ENCODE results near the gene VCAN.

The VCAN gene

GRCh38 chr5:83428890-83429289 lies 42.7 kb upstream of the VCAN start:
- no peaks in the 10 kb centered on the region for H3K79me1 ChIP-seq (ENCODE audit: low read depth, low read length)
- WGBS, 2 donors (ENCODE audit: extremely low coverage in 2 of 2, insufficient read length in 2 of 2, insufficient replicate concordance in 1 of 2), result no CpG with 5 or more reads among the region's 6 CpGs

GRCh38 chr5:83430130-83431010 lies 41.2 kb upstream of the VCAN start:
- Histone ChIP-seq H4K8ac (ENCODE audit: low read depth, low read length) (no peak overlapping the region), H3K23ac (ENCODE audit: low read depth, low read length, poor library complexity) (no peak overlapping the region), H2AFZ (ENCODE audit: low read length) (peak overlapping the region; percentile 26), H3K4me3 (ENCODE audit: low read length in 2 of 2) (no peak overlapping the region), H3K79me1 (ENCODE audit: low read depth, low read length) (no peaks in the 10 kb centered on the region), H4K91ac (ENCODE audit: low read depth, low read length, poor library complexity) (no peak overlapping the region), H3K9ac (ENCODE audit: low read depth, low read length, poor library complexity) (no peak overlapping the region), H2BK120ac (ENCODE audit: low read depth, low read length) (no peak overlapping the region), H3K18ac (ENCODE audit: low read length) (no peak overlapping the region), H3K4ac (ENCODE audit: low read length) (no peak overlapping the region), H3K27me3 (ENCODE audit: control insufficient read depth in 3 of 3, insufficient read depth in 3 of 3, low read depth in 1 of 3, low read length in 3 of 3) (no peaks in the 10 kb centered on the region), H3K9me3 (replicated peaks in 1 of 2; ENCODE audit: control insufficient read depth in 2 of 2, insufficient read depth in 1 of 2, low read depth in 1 of 2, low read length in 2 of 2) (no peaks in the 10 kb centered on the region), H3K4me2 (ENCODE audit: insufficient read depth, low read length, poor library complexity, severe bottlenecking) (no peak overlapping the region), H3K14ac (ENCODE audit: low read length) (no peak overlapping the region), H2BK12ac (ENCODE audit: low read length) (no peak overlapping the region), H3K27ac (replicated peaks; ENCODE audit: low read length) (no peak overlapping the region), H3K36me3 (replicated peaks in 1 of 2; ENCODE audit: control insufficient read depth in 2 of 2, insufficient read depth in 2 of 2, low read length in 2 of 2) (no peaks in the 10 kb centered on the region), H3K4me1 (ENCODE audit: control insufficient read depth in 2 of 2, insufficient read depth in 1 of 2, low read depth in 1 of 2, low read length in 2 of 2) (no peaks in the 10 kb centered on the region), H2BK5ac (ENCODE audit: low read length) (no peak overlapping the region), H2AK5ac (ENCODE audit: low read depth, low read length) (no peak overlapping the region), H2BK15ac (ENCODE audit: low read length) (no peak overlapping the region)
- DNase-seq (ENCODE audit: low spot score), result peak; percentile 62
- no CpG with 5 or more reads among the region's 13 CpGs for WGBS, 2 donors (ENCODE audit: extremely low coverage in 2 of 2, insufficient read length in 2 of 2, insufficient replicate concordance in 1 of 2)

More at GRCh38 chr5:83428890-83429289, 42.7 kb upstream of the VCAN start:
- H3K9me3 ChIP-seq (replicated peaks in 1 of 2; ENCODE audit: control insufficient read depth in 2 of 2, insufficient read depth in 1 of 2, low read depth in 1 of 2, low read length in 2 of 2), result no peaks in the 10 kb centered on the region
- no peak overlapping the region for H2AK5ac ChIP-seq (ENCODE audit: low read depth, low read length)
- no peak overlapping the region for H3K14ac ChIP-seq (ENCODE audit: low read length)
- H3K18ac ChIP-seq (ENCODE audit: low read length), result no peak overlapping the region
- no peak overlapping the region for H2BK5ac ChIP-seq (ENCODE audit: low read length)
- H3K4me2 ChIP-seq (ENCODE audit: insufficient read depth, low read length, poor library complexity, severe bottlenecking), result no peak overlapping the region
- H2BK12ac ChIP-seq (ENCODE audit: low read length), result no peak overlapping the region
- no peak overlapping the region for H3K4me3 ChIP-seq (ENCODE audit: low read length in 2 of 2)
- no peak overlapping the region for H3K27ac ChIP-seq (replicated peaks; ENCODE audit: low read length)
- no peak overlapping the region for H3K23ac ChIP-seq (ENCODE audit: low read depth, low read length, poor library complexity)
- H3K27me3 ChIP-seq (ENCODE audit: control insufficient read depth in 3 of 3, insufficient read depth in 3 of 3, low read depth in 1 of 3, low read length in 3 of 3), result no peaks in the 10 kb centered on the region
- no peak overlapping the region for H2AFZ ChIP-seq (ENCODE audit: low read length)
- no peak overlapping the region for H3K9ac ChIP-seq (ENCODE audit: low read depth, low read length, poor library complexity)
- no peak for DNase-seq (ENCODE audit: low spot score)
- H4K91ac ChIP-seq (ENCODE audit: low read depth, low read length, poor library complexity), result no peak overlapping the region
- H3K4me1 ChIP-seq (ENCODE audit: control insufficient read depth in 2 of 2, insufficient read depth in 1 of 2, low read depth in 1 of 2, low read length in 2 of 2), result no peaks in the 10 kb centered on the region
- H2BK120ac ChIP-seq (ENCODE audit: low read depth, low read length), result no peak overlapping the region
- no peak overlapping the region for H2BK15ac ChIP-seq (ENCODE audit: low read length)
- no peak overlapping the region for H3K4ac ChIP-seq (ENCODE audit: low read length)
- no peak overlapping the region for H4K8ac ChIP-seq (ENCODE audit: low read depth, low read length)
- no peaks in the 10 kb centered on the region for H3K36me3 ChIP-seq (replicated peaks in 1 of 2; ENCODE audit: control insufficient read depth in 2 of 2, insufficient read depth in 2 of 2, low read length in 2 of 2)

GRCh38 chr5:83433891-83434290 lies 37.7 kb upstream of the VCAN start:
- H3K18ac ChIP-seq (ENCODE audit: low read length), result no peak overlapping the region
- no peaks in the 10 kb centered on the region for H3K4me1 ChIP-seq (ENCODE audit: control insufficient read depth in 2 of 2, insufficient read depth in 1 of 2, low read depth in 1 of 2, low read length in 2 of 2)
- H3K79me1 ChIP-seq (ENCODE audit: low read depth, low read length), result no peaks in the 10 kb centered on the region
- H3K14ac ChIP-seq (ENCODE audit: low read length), result no peak overlapping the region
- no peak overlapping the region for H4K91ac ChIP-seq (ENCODE audit: low read depth, low read length, poor library complexity)
- no peak overlapping the region for H2BK5ac ChIP-seq (ENCODE audit: low read length)
- no peak overlapping the region for H4K8ac ChIP-seq (ENCODE audit: low read depth, low read length)
- H3K4me3 ChIP-seq (ENCODE audit: low read length in 2 of 2), result no peak overlapping the region
- H3K36me3 ChIP-seq (replicated peaks in 1 of 2; ENCODE audit: control insufficient read depth in 2 of 2, insufficient read depth in 2 of 2, low read length in 2 of 2), result no peaks in the 10 kb centered on the region
- DNase-seq (ENCODE audit: low spot score), result no peak
- no peak overlapping the region for H3K27ac ChIP-seq (replicated peaks; ENCODE audit: low read length)
- H2BK120ac ChIP-seq (ENCODE audit: low read depth, low read length), result no peak overlapping the region
- no peak overlapping the region for H3K23ac ChIP-seq (ENCODE audit: low read depth, low read length, poor library complexity)
- no peak overlapping the region for H2BK15ac ChIP-seq (ENCODE audit: low read length)
- H3K9ac ChIP-seq (ENCODE audit: low read depth, low read length, poor library complexity), result no peak overlapping the region
- WGBS, 2 donors (ENCODE audit: extremely low coverage in 2 of 2, insufficient read length in 2 of 2, insufficient replicate concordance in 1 of 2), result no CpG with 5 or more reads among the region's 2 CpGs
- H2AK5ac ChIP-seq (ENCODE audit: low read depth, low read length), result no peak overlapping the region
- no peak overlapping the region for H2BK12ac ChIP-seq (ENCODE audit: low read length)
- no peak overlapping the region for H3K4ac ChIP-seq (ENCODE audit: low read length)
- peaks cover 0 to 2% of the 10 kb centered on the region in 2 donors for H3K9me3 ChIP-seq (replicated peaks in 1 of 2; ENCODE audit: control insufficient read depth in 2 of 2, insufficient read depth in 1 of 2, low read depth in 1 of 2, low read length in 2 of 2)
- H3K4me2 ChIP-seq (ENCODE audit: insufficient read depth, low read length, poor library complexity, severe bottlenecking), result no peak overlapping the region
- no peak overlapping the region for H2AFZ ChIP-seq (ENCODE audit: low read length)
- H3K27me3 ChIP-seq (ENCODE audit: control insufficient read depth in 3 of 3, insufficient read depth in 3 of 3, low read depth in 1 of 3, low read length in 3 of 3), result no peaks in the 10 kb centered on the region

- Histone ChIP-seq H3K27me3 (ENCODE audit: control insufficient read depth in 3 of 3, insufficient read depth in 3 of 3, low read depth in 1 of 3, low read length in 3 of 3) (no peaks in the 10 kb centered on the region), H3K9me3 (replicated peaks in 1 of 2; ENCODE audit: control insufficient read depth in 2 of 2, insufficient read depth in 1 of 2, low read depth in 1 of 2, low read length in 2 of 2) (peaks cover 0 to 2% of the 10 kb centered on the region in 2 donors), H3K4me2 (ENCODE audit: insufficient read depth, low read length, poor library complexity, severe bottlenecking) (no peak overlapping the region), H4K91ac (ENCODE audit: low read depth, low read length, poor library complexity) (no peak overlapping the region), H3K14ac (ENCODE audit: low read length) (no peak overlapping the region), H3K36me3 (replicated peaks in 1 of 2; ENCODE audit: control insufficient read depth in 2 of 2, insufficient read depth in 2 of 2, low read length in 2 of 2) (no peaks in the 10 kb centered on the region), H3K4ac (ENCODE audit: low read length) (no peak overlapping the region), H2BK12ac (ENCODE audit: low read length) (no peak overlapping the region), H3K4me1 (ENCODE audit: control insufficient read depth in 2 of 2, insufficient read depth in 1 of 2, low read depth in 1 of 2, low read length in 2 of 2) (no peaks in the 10 kb centered on the region), H4K8ac (ENCODE audit: low read depth, low read length) (no peak overlapping the region), H2BK5ac (ENCODE audit: low read length) (no peak overlapping the region), H3K27ac (replicated peaks; ENCODE audit: low read length) (no peak overlapping the region), H2BK15ac (ENCODE audit: low read length) (no peak overlapping the region), H2BK120ac (ENCODE audit: low read depth, low read length) (no peak overlapping the region), H3K23ac (ENCODE audit: low read depth, low read length, poor library complexity) (no peak overlapping the region), H3K18ac (ENCODE audit: low read length) (no peak overlapping the region), H3K4me3 (ENCODE audit: low read length in 2 of 2) (no peak overlapping the region), H2AFZ (ENCODE audit: low read length) (peak overlapping the region; percentile 44), H3K9ac (ENCODE audit: low read depth, low read length, poor library complexity) (no peak overlapping the region), H3K79me1 (ENCODE audit: low read depth, low read length) (no peaks in the 10 kb centered on the region), H2AK5ac (ENCODE audit: low read depth, low read length) (no peak overlapping the region)
- DNase-seq (ENCODE audit: low spot score), result no peak
- 100% methylated on average over 1 of the region's 4 CpGs; no CpG with 5 or more reads in 1 of the 2 donors for WGBS, 2 donors (ENCODE audit: extremely low coverage in 2 of 2, insufficient read length in 2 of 2, insufficient replicate concordance in 1 of 2)
Observed at GRCh38 chr5:83434946-83435345, 36.6 kb upstream of the VCAN start.

Measured in neuronal stem cell (in vitro differentiated cells).